GM19452 (cell line): ENCODE results near the gene ARHGAP15.

ENCODE experiments used
- ATAC-seq: cut with Tn5 transposase; IDR thresholded peaks from one replicate; pipeline ENCODE4 v1.9.1; 2021; ENCODE audit not compliant: unreplicated experiment

Gene ARHGAP15

GRCh38 chr2:143607231-143608062, 478.2 kb downstream of the ARHGAP15 start:
- ATAC-seq: no peak

GRCh38 chr2:143608063-143608423, 478.8 kb downstream of the ARHGAP15 start:
- no peak for ATAC-seq

- no peak for ATAC-seq
Measured at GRCh38 chr2:143608758-143609157, 479.5 kb downstream of the ARHGAP15 start.

GRCh38 chr2:143611336-143611735, 482.1 kb downstream of the ARHGAP15 start:
- ATAC-seq: no peak

- ATAC-seq: no peak
Measured at GRCh38 chr2:143615562-143615961, 486.3 kb downstream of the ARHGAP15 start.

- ATAC-seq: no peak
Measured at GRCh38 chr2:143616452-143616851, 487.2 kb downstream of the ARHGAP15 start.

- ATAC-seq: no peak
Measured at GRCh38 chr2:143617803-143618415, 488.7 kb downstream of the ARHGAP15 start.

GRCh38 chr2:143622106-143622505, 492.9 kb downstream of the ARHGAP15 start:
- no peak for ATAC-seq

GRCh38 chr2:143623231-143623908, 494.2 kb downstream of the ARHGAP15 start:
- ATAC-seq: no peak

GRCh38 chr2:143623909-143624260, 494.7 kb downstream of the ARHGAP15 start:
- no peak for ATAC-seq

GRCh38 chr2:143629340-143629739, 500.1 kb downstream of the ARHGAP15 start:
- no peak for ATAC-seq

- ATAC-seq: no peak
Measured at GRCh38 chr2:143632751-143633374, 503.6 kb downstream of the ARHGAP15 start.

- no peak for ATAC-seq
Measured at GRCh38 chr2:143633419-143633818, 504.2 kb downstream of the ARHGAP15 start.

- no peak for ATAC-seq
Measured at GRCh38 chr2:143635302-143635701, 506.1 kb downstream of the ARHGAP15 start.

GRCh38 chr2:143635936-143636335, 506.7 kb downstream of the ARHGAP15 start:
- ATAC-seq: no peak

- ATAC-seq: no peak
Measured at GRCh38 chr2:143640826-143641225, 511.6 kb downstream of the ARHGAP15 start.

- ATAC-seq: no peak
Measured at GRCh38 chr2:143645921-143646645, 516.9 kb downstream of the ARHGAP15 start.

GRCh38 chr2:143649226-143649740, 520.1 kb downstream of the ARHGAP15 start:
- ATAC-seq: no peak

- no peak for ATAC-seq
Measured at GRCh38 chr2:143652692-143653091, 523.5 kb downstream of the ARHGAP15 start.

- no peak for ATAC-seq
Measured at GRCh38 chr2:143668234-143668633, 539.0 kb downstream of the ARHGAP15 start.

- no peak for ATAC-seq
Measured at GRCh38 chr2:143674051-143674450, 544.8 kb downstream of the ARHGAP15 start.
